ENCODE measurements around the gene KCNIP1.

- TF ChIP-seq CTCF (IDR thresholded peaks at IDR 0.05), result no peak
- no peak for TF ChIP-seq POLR2A (IDR thresholded peaks at IDR 0.05)
These were observed 36.5 kb downstream of the KCNIP1 start for GRCh38 chr5:170540271-170540670.

Data from body of pancreas (tissue), 4 donors.